RCC 7860 (cell line): Measurements from ENCODE around the gene CYP4F11.
"Not testable (repeated sequence)": the region's sequence is repeated elsewhere in the genome, so short reads cannot be mapped to it uniquely, and the experiment has no call there.

Experiments
- DNase-seq: peaks from one replicate; pipeline ENCODE4 v3.0.0-alpha.2; 2015; ENCODE audit warnings: low spot score
- FAIRE-seq: peaks from 2 replicates; lab custom pipeline; 2012; peaks lifted over from hg19 to GRCh38; lab: Jason Lieb, UNC

The CYP4F11 gene

DNA sequence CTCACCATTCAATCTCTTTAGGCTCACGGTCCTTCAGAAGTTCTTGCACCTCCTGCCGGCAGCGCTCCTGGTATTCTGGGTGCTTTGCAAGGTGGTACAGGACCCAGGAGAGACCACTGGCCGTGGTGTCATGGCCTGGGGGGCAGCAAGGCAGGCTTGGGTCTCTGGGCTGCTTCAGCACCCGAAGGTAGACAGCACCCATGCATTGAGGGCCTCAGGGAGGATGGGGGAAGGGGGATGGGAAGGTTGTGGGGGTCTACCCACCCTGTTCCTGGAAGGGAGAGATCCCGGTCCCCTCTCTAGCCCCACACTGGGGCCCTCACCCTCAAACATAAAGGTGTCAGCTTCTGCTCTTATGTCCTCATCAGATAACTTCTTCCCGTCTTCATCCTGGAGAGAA, 48.4 kb downstream of the CYP4F11 start:
- FAIRE-seq: no peak

DNA sequence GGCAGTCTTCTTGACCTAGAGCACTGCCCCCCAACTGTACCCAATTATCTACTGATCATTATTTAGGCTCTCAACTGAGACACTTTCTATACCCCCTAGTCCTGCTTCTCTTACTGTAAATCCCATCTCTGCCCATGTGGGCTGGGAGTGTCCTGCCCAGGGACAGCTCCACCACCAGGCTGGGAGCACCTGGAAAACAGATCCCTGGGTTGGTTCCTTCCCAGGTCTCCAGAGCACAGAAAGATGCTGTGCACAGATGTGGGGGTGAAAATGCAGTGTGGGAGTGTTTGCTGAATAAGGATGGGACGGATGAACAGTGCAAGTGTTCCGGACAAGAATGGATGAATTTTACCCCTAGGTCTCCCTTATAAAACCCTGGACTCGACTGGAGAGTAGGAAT, 49.2 kb downstream of the CYP4F11 start:
- DNase-seq: no peak
- FAIRE-seq: no peak

More for the DNA sequence above, 48.4 kb downstream of the CYP4F11 start:
- DNase-seq: no peak

GRCh38 chr19:15883329-15883728, 51.0 kb downstream of the CYP4F11 start:
- not testable (repeated sequence) for DNase-seq, FAIRE-seq

DNA sequence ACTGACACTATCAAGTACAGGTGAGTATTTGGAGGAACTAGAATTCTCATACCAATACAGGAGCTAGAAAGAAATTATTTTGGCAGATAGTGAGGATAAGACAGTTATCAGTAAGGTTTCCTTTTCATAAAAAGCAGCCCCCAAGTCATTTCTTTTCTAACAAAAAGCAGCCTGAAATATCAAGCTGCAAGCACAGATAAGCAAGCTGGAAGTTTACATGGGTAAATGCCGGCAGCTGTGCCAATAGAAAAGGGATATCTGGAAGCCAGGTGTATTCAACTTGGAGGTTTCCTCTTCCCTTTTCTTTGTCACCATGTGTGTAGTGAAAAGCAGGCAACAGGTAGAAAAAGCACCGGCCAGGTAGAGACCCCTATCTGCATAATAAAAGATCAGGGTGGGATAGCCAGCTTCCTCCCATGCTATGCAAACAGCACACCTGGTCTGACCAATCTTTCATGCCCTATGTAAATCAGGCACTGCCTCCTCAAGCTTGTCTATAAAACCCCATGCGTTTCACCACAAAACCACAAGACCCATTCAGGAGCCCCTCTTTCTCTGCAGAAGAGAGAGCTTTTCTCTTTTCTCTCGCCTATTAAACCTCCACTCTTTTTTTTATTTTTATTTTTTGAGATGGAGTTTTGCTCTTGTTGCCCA, 59.4 kb downstream of the CYP4F11 start:
- DNase-seq (no peak), FAIRE-seq (no peak)

- DNase-seq, FAIRE-seq: not testable (repeated sequence)
These were observed 60.6 kb downstream of the CYP4F11 start for GRCh38 chr19:15873771-15874170.

GRCh38 chr19:15871570-15871969, 62.8 kb downstream of the CYP4F11 start:
- DNase-seq (no peak), FAIRE-seq (no peak)

GRCh38 chr19:15869873-15870272, 64.5 kb downstream of the CYP4F11 start:
- FAIRE-seq (no peak), DNase-seq (no peak)

- DNase-seq (peak; percentile 43), FAIRE-seq (peak; percentile 50)
These were observed 65.2 kb downstream of the CYP4F11 start for GRCh38 chr19:15869109-15869555.

DNA sequence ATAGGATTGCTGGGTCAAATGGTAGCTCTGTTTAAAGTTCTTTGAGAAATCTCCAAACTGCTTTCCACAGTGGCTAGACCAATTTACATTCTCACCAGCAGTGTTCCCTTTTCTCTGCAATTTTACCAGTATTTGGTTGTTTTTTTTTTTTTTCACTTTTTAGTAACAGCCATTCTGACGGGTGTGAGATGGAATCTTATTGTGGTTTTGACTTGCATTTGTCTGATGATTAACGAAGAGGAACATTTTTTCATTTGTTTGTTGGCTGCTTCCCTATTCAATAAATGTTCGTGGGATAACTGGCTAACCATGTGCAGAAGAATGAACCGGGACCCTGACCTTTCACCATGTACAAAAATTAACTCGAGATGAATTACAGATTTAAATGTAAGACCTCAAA, 67.7 kb downstream of the CYP4F11 start:
- FAIRE-seq (peak; percentile 93), DNase-seq (peak; percentile 51)

- FAIRE-seq (no peak), DNase-seq (peak; percentile 55)
These were observed 69.5 kb downstream of the CYP4F11 start for GRCh38 chr19:15864824-15865223.

- DNase-seq (peak; percentile 96), FAIRE-seq (peak; percentile 87)
These were observed 71.1 kb downstream of the CYP4F11 start for GRCh38 chr19:15863272-15863671.

GRCh38 chr19:15862444-15862843, 71.9 kb downstream of the CYP4F11 start:
- no peak for FAIRE-seq

More at GRCh38 chr19:15862444-15862843, 71.9 kb downstream of the CYP4F11 start:
- no peak for DNase-seq
